ENCODE measurements around the gene TMEM52B.

GRCh38 chr12:10165421-10165820 is 13.4 kb upstream of the TMEM52B start:
- TF ChIP-seq CTCF (IDR thresholded peaks at IDR 0.05) (no peak), POLR2A (IDR thresholded peaks at IDR 0.05) (no peak)

Data from right lobe of liver (tissue), 4 donors.